Measurements from ENCODE around the gene PCID2. TPM values are rescaled to one million over a fixed set of nuclear protein-coding genes. Genes with fewer than 3 reads are reported as not detected.

Gene PCID2
- total RNA-seq, 1 experiment from 2014 or later: 63.4 TPM

- intact Hi-C loops (cut with micrococcal nuclease): no loop called here
- TF ChIP-seq CTCF (IDR thresholded peaks at IDR 0.05; ENCODE audit: unreplicated experiment): no peak
- ChIA-PET CTCF (no interaction called here), POLR2A (no interaction called here)
- DNase-seq (ENCODE audit: unreplicated experiment): no peak
- no TSS peak for BruUV-seq (replicated peaks)
- H3K4me3 Mint-ChIP-seq (ENCODE audit: unreplicated experiment): no peak overlapping the region
- H3K4me1 Mint-ChIP-seq (ENCODE audit: insufficient read depth, unreplicated experiment): no peaks in the 10 kb centered on the region
- H3K9me3 Mint-ChIP-seq (ENCODE audit: unreplicated experiment): peaks cover 18% of the 10 kb centered on the region
- H3K27me3 Mint-ChIP-seq (ENCODE audit: insufficient read depth, unreplicated experiment): peaks cover 12% of the 10 kb centered on the region
- H3K27ac Mint-ChIP-seq (ENCODE audit: low read depth, unreplicated experiment): no peak overlapping the region
- peaks cover 34% of the 10 kb centered on the region for H3K36me3 Mint-ChIP-seq (ENCODE audit: insufficient read depth, unreplicated experiment)
Observed at GRCh38 chr13:113167575-113167974, 40.9 kb downstream of the PCID2 start.

- ChIA-PET POLR2A (no interaction called here), CTCF (no interaction called here)
- no peaks in the 10 kb centered on the region for H3K4me1 Mint-ChIP-seq (ENCODE audit: insufficient read depth, unreplicated experiment)
- H3K4me3 Mint-ChIP-seq (ENCODE audit: unreplicated experiment): no peak overlapping the region
- no peak overlapping the region for H3K27ac Mint-ChIP-seq (ENCODE audit: low read depth, unreplicated experiment)
- peaks cover 12% of the 10 kb centered on the region for H3K27me3 Mint-ChIP-seq (ENCODE audit: insufficient read depth, unreplicated experiment)
- BruUV-seq (replicated peaks): no TSS peak
- DNase-seq (ENCODE audit: unreplicated experiment): no peak
- peaks cover 30% of the 10 kb centered on the region for H3K36me3 Mint-ChIP-seq (ENCODE audit: insufficient read depth, unreplicated experiment)
- no peak for TF ChIP-seq CTCF (IDR thresholded peaks at IDR 0.05; ENCODE audit: unreplicated experiment)
- intact Hi-C loops (cut with micrococcal nuclease): no loop called here
- H3K9me3 Mint-ChIP-seq (ENCODE audit: unreplicated experiment): peaks cover 18% of the 10 kb centered on the region
Observed at GRCh38 chr13:113167155-113167554, 41.3 kb downstream of the PCID2 start.

- ChIA-PET CTCF (interaction anchor here (0.6 to 0.9 kb wide), 2 partner anchors 13 to 132 kb away, joined by 3 to 4 read pairs; no protein-coding TSS in a partner anchor), POLR2A (no interaction called here)
- no TSS peak for BruUV-seq (replicated peaks)
- TF ChIP-seq CTCF (IDR thresholded peaks at IDR 0.05; ENCODE audit: unreplicated experiment): no peak
- Mint-ChIP-seq H3K4me1 (ENCODE audit: insufficient read depth, unreplicated experiment) (no peaks in the 10 kb centered on the region), H3K36me3 (ENCODE audit: insufficient read depth, unreplicated experiment) (peaks cover 25% of the 10 kb centered on the region), H3K9me3 (ENCODE audit: unreplicated experiment) (peaks cover 18% of the 10 kb centered on the region), H3K4me3 (ENCODE audit: unreplicated experiment) (no peak overlapping the region), H3K27ac (ENCODE audit: low read depth, unreplicated experiment) (no peak overlapping the region), H3K27me3 (ENCODE audit: insufficient read depth, unreplicated experiment) (peaks cover 13% of the 10 kb centered on the region)
- intact Hi-C loops (cut with micrococcal nuclease): no loop called here
- DNase-seq (ENCODE audit: unreplicated experiment): no peak
Observed at GRCh38 chr13:113166681-113167080, 41.8 kb downstream of the PCID2 start.

GRCh38 chr13:113166266-113166665 is 42.2 kb downstream of the PCID2 start:
- no peak for DNase-seq (ENCODE audit: unreplicated experiment)
- POLR2A ChIA-PET: no interaction called here
- Mint-ChIP-seq H3K4me3 (ENCODE audit: unreplicated experiment) (no peak overlapping the region), H3K9me3 (ENCODE audit: unreplicated experiment) (peaks cover 18% of the 10 kb centered on the region), H3K27me3 (ENCODE audit: insufficient read depth, unreplicated experiment) (peaks cover 17% of the 10 kb centered on the region), H3K27ac (ENCODE audit: low read depth, unreplicated experiment) (no peak overlapping the region), H3K36me3 (ENCODE audit: insufficient read depth, unreplicated experiment) (peaks cover 21% of the 10 kb centered on the region), H3K4me1 (ENCODE audit: insufficient read depth, unreplicated experiment) (no peaks in the 10 kb centered on the region)
- no TSS peak for BruUV-seq (replicated peaks)
- CTCF ChIA-PET: interaction anchor here (0.6 to 0.9 kb wide), 2 partner anchors 13 to 132 kb away, joined by 3 to 4 read pairs; no protein-coding TSS in a partner anchor
- intact Hi-C loops (cut with micrococcal nuclease): no loop called here
- TF ChIP-seq CTCF (IDR thresholded peaks at IDR 0.05; ENCODE audit: unreplicated experiment): no peak

All from MCF 10A (cell line).